Smooth muscle cell (in vitro differentiated cells): ENCODE results near the gene TUBB4B. TPM values are rescaled to one million over a fixed set of nuclear protein-coding genes. Genes with fewer than 3 reads are reported as not detected.

Experiments
- DNase-seq: peaks from one replicate; lab custom pipeline; 2025; ENCODE audit not compliant: unreplicated experiment; lab: John Stamatoyannopoulos, UW
- H2AFZ ChIP-seq: fragments of 200-600 bp; sonication (generic); 2 replicates; pipeline ENCODE4 v1.6.0; 2016; ENCODE audit warnings: antibody characterized with exemption, low read depth, mild to moderate bottlenecking
- H3F3A ChIP-seq: fragments of 200-600 bp; sonication (generic); 2 replicates; pipeline ENCODE4 v1.6.0; 2017; ENCODE audit warnings: antibody characterized with exemption, low read depth
- H3K27ac ChIP-seq: fragments of 200-600 bp; sonication (generic); 2 replicates; pipeline ENCODE4 v1.5.1; 2016; ENCODE audit warnings: low read depth, mild to moderate bottlenecking
- H3K27me3 ChIP-seq: fragments of 200-600 bp; sonication (generic); 2 replicates; pipeline ENCODE4 v1.6.1; 2016; ENCODE audit warnings: low read depth, mild to moderate bottlenecking
- H3K36me3 ChIP-seq: fragments of 200-600 bp; sonication (generic); 2 replicates; pipeline ENCODE4 v1.5.1; 2016; ENCODE audit warnings: low read depth
- H3K4me1 ChIP-seq: fragments of 200-600 bp; sonication (generic); 2 replicates; pipeline ENCODE4 v1.5.1; 2016; ENCODE audit warnings: low read depth
- H3K4me2 ChIP-seq: fragments of 200-600 bp; sonication (generic); 2 replicates; pipeline ENCODE4 v1.6.0; 2016; ENCODE audit warnings: mild to moderate bottlenecking
- H3K4me3 ChIP-seq: fragments of 200-600 bp; sonication (generic); 2 replicates; pipeline ENCODE4 v1.5.1; 2016; ENCODE audit warnings: mild to moderate bottlenecking
- H3K79me2 ChIP-seq: fragments of 200-600 bp; sonication (generic); 2 replicates; pipeline ENCODE4 v1.6.0; 2016; ENCODE audit warnings: low read depth, mild to moderate bottlenecking
- H3K9ac ChIP-seq: fragments of 200-600 bp; sonication (generic); 2 replicates; pipeline ENCODE4 v1.6.0; 2016; ENCODE audit warnings: low read depth
- H3K9me3 ChIP-seq: fragments of 200-600 bp; sonication (generic); replicated peaks from 2 replicates; pipeline ENCODE4 v1.5.1; 2016; ENCODE audit warnings: low read depth
- H4K20me1 ChIP-seq: fragments of 200-600 bp; sonication (generic); 2 replicates; pipeline ENCODE4 v1.6.0; 2016; ENCODE audit warnings: low read depth
- CTCF ChIP-seq: fragments of 200-600 bp; sonication (generic); IDR thresholded peaks from 2 replicates; pipeline ENCODE4 v1.5.1; 2017; ENCODE audit warnings: borderline replicate concordance, mild to moderate bottlenecking, antibody characterized with exemption; ENCODE audit not compliant: insufficient read depth, poor library complexity, severe bottlenecking
- WGBS: methylation state at CpG from one replicate; pipeline ENCODE4 v1.1.7; 2016; ENCODE audit warnings: low lambda C conversion rate; 5-methylcytosine and 5-hydroxymethylcytosine counted together
- polyA plus RNA-seq: library from polyadenylated mRNA; unstranded; fragments of >200 nt; fragmentation: Nextera tagmentation; extraction: Ambion mirVana; gene quantifications from 2 replicates; pipeline ENCODE4 v1.2.1, GENCODE V29; 2016
- total RNA-seq: library from RNA; depleted of rRNA; stranded (reverse); fragments of >200 nt; gene quantifications from 2 replicates; pipeline ENCODE4 v1.2.3, GENCODE V29; 2014

TUBB4B gene
- total and polyA plus RNA-seq, 2 experiments from 2014 or later = 164 to 317 TPM

GRCh38 chr9:137247135-137247915, 6.2 kb downstream of the TUBB4B start:
- H3K9ac ChIP-seq = no peak overlapping the region
- no peak overlapping the region for H3K4me2 ChIP-seq

GRCh38 chr9:137247916-137248175, 6.8 kb downstream of the TUBB4B start:
- DNase-seq = no peak
- H3K9me3 ChIP-seq = no peaks in the 10 kb centered on the region
- H3K27me3 ChIP-seq = no peaks in the 10 kb centered on the region
- peaks cover 15% of the 10 kb centered on the region for H4K20me1 ChIP-seq
- H3K9ac ChIP-seq = no peak overlapping the region
- no peak overlapping the region for H2AFZ ChIP-seq
- no peak overlapping the region for H3K4me3 ChIP-seq
- WGBS = 94% methylated on average over 6 of the region's 6 CpGs
- no peak overlapping the region for H3K27ac ChIP-seq
- no peaks in the 10 kb centered on the region for H3K36me3 ChIP-seq
- no peak overlapping the region for H3K4me2 ChIP-seq
- no peaks in the 10 kb centered on the region for H3K4me1 ChIP-seq
- peaks cover 8% of the 10 kb centered on the region for H3F3A ChIP-seq
- H3K79me2 ChIP-seq = peaks cover 9% of the 10 kb centered on the region
- TF ChIP-seq CTCF = no peak

More at GRCh38 chr9:137247135-137247915, 6.2 kb downstream of the TUBB4B start:
- peaks cover 14% of the 10 kb centered on the region for H3K79me2 ChIP-seq
- H2AFZ ChIP-seq = no peak overlapping the region
- TF ChIP-seq CTCF = no peak
- no peak overlapping the region for H3K4me3 ChIP-seq
- no peak for DNase-seq
- no peaks in the 10 kb centered on the region for H3K27me3 ChIP-seq
- H3K36me3 ChIP-seq = no peaks in the 10 kb centered on the region
- no peaks in the 10 kb centered on the region for H3K9me3 ChIP-seq
- 79% methylated on average over 20 of the region's 20 CpGs for WGBS
- peaks cover 20% of the 10 kb centered on the region for H4K20me1 ChIP-seq
- peaks cover 13% of the 10 kb centered on the region for H3F3A ChIP-seq
- H3K4me1 ChIP-seq = peaks cover 2% of the 10 kb centered on the region
- no peak overlapping the region for H3K27ac ChIP-seq

GRCh38 chr9:137250329-137251193, 9.5 kb downstream of the TUBB4B start:
- no peak for DNase-seq
- 87% methylated on average over 14 of the region's 18 CpGs for WGBS
- TF ChIP-seq CTCF = no peak
- H3K36me3 ChIP-seq = no peaks in the 10 kb centered on the region
- H3K4me1 ChIP-seq = peaks cover 9% of the 10 kb centered on the region
- H4K20me1 ChIP-seq = no peaks in the 10 kb centered on the region
- no peaks in the 10 kb centered on the region for H3K27me3 ChIP-seq
- no peaks in the 10 kb centered on the region for H3F3A ChIP-seq
- H3K4me2 ChIP-seq = no peak overlapping the region
- no peak overlapping the region for H3K9ac ChIP-seq
- peaks cover 3% of the 10 kb centered on the region for H3K79me2 ChIP-seq
- no peak overlapping the region for H3K27ac ChIP-seq
- H2AFZ ChIP-seq = no peak overlapping the region
- no peak overlapping the region for H3K4me3 ChIP-seq
- no peaks in the 10 kb centered on the region for H3K9me3 ChIP-seq
